CD1c-positive myeloid dendritic cell (primary cell): ENCODE results near the gene AKT3.

Experiments
- DNase-seq: peaks from one replicate; pipeline ENCODE4 v3.0.0-alpha.2; 2016; ENCODE audit errors: extremely low spot score

Gene AKT3

DNA sequence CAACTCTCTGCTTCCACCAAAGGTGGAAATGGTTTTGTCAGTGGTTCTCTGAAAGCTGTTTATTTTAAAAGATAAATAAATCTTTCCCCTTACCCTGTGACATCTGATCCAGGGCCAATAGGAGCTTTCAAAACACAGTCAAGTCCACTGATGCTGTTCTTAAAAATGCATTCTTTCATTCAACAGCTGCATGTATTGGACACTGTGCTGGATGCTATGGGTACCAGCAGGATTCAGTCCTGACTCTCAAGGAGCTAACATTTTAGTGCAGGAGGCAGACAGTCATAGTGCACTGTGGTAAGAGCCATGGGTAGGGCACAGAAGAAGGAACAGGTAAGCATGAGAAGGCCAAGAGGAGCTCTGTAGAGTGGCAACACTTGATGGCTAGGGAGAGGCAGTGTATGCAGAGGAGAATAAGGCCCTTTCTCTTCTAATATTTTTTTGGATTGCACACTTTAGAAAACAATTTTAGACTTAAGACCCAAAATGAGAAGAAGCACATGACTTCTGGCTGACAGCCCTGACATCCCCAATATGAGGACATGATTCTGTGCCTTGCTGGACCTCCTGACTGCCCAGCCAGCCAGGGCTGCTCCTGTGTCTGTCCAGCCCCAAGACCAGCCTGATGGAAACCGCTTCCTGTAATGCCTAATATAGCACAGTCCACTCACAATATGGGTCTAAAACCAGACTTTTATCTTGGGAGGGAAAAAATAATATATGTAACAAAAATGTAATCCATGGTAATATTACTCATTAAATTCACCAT is 386.9 kb downstream of the AKT3 start:
- DNase-seq = no peak

DNA sequence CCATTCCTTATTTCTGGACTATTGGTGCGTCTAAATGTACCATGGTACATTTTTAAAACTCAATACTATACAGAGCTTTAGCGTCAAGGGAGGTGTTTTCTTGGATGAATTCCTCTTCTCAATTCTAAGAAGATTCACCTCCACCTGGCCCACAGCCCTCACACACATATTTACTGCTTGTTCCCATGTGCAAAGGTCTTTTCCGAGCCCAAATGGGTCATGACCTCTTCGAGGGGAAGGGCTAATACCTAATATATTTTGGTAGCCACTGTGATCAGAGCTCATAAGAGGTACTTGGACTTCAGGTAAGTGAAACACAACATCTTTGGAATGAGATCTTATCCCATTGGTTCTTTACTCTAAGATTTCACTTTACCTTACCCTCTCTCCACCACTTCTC is 388.3 kb downstream of the AKT3 start:
- no peak for DNase-seq

DNA sequence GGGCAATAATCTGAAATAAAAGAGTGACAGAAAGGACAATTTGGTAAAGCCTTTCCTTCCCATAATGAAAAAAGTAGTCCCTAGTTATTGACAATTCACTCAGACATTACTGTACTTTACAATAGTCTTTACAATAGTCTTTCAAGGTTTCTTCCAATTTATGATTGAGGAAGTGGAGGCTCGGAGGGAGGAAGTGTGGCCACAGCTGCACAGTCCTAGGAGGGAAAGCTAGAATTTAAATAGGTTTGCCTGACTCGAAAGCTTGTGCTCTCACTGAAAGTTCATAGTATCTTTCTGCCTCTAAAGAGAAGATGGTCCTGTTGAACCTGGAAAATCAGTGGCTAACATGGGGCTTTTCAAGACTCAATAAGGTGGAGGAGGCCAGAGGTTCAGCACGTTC is 391.0 kb downstream of the AKT3 start:
- peak; percentile 42 for DNase-seq

DNA sequence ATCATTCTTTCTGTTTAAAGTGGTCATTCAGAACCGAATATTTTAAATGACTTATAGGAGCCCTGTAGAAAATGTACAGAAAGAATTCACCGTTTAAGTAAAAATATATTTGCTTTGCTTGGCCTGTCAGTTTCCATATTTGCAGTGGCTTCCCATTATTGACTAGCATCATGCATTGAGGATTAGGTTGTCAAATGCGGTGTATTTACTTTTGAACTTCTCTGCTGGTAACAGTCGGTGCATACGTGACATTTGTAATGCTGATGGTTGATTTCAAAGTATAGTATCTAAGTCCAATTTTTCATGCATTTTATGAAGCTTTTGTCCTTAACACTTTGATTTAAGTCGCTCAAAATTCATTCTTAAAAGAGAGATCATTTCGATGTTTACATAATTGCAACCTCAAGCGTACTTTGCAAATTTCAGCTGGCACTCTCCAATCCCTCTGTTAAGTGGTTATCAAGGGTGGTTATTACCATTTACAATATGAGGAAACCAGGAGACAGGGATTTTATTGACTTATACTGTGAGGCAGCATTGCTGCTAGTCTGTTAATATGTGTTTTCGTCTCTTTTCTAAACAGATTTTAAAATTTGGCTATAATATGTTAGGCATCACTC is 392.6 kb downstream of the AKT3 start:
- DNase-seq = no peak

DNA sequence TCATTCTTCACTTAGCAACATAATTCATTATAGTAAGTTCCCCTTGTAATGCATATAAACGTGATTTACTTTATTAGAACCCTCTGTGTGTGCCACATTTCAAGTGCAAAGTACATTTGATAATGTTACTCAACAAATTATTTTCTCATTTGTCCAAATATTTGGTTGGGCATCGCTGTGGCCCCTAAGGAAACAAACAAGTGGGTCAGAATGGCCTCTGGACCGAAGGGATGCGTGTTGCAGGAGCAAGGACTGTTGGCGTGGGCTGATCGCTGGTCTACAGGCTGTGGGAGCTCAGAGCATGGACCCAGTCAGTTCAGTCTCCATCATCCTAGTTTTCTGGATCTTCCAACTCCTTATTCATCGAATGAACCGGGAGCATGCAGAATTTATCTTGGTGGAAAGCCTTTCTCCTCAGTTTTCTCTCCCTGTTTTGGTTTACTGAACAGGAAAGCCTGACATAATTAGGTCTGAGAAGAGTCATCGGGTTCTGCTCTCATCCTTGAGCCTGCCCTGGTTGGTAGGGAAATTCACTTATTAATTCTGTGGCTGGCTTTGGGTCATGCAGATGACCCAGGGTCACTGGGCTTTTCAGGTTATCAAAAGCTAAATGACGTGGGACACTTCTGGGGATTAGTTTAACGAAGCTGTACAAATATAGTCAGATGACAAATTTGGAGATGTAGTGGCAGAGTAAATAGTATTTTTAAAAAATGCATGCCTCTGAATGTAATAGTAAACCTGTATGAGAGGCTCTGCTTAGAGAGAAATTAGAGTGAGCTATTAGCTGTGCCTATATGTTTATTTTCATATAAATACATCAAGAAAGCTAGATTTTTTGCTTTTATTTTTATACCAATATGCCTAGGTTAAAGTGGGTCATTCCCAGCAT is 394.0 kb downstream of the AKT3 start:
- no peak for DNase-seq

DNA sequence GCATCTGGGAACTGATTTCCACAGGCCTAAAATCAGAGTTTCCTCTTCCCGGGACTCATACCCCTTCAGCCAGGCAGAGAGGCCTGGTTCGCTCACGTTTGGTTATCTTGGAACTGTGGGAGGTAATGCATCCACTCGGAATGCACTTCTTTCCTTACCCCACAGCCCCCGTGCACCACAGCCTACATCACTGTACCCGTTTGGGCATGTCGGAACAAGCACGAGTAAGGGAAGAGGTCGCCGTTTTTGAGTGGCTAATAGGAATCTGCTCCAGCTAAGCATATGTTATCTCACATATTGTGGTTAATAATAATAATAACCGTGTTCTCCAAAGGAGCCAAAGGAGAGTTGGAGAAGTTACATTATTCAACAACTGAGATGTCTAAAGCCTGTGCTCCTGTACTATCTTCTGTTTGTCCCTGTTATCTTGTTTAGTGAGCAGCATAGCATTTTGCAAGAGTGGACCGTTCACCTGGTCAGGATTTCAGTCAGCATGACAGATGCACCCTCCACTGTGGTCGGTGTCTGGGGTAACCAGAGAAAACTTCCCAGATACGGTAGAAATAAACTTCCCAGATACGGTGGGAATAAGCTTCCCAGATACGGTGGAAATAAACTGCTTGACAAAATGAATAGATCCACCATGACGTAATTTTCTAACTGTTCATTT is 395.6 kb downstream of the AKT3 start:
- DNase-seq = no peak

DNA sequence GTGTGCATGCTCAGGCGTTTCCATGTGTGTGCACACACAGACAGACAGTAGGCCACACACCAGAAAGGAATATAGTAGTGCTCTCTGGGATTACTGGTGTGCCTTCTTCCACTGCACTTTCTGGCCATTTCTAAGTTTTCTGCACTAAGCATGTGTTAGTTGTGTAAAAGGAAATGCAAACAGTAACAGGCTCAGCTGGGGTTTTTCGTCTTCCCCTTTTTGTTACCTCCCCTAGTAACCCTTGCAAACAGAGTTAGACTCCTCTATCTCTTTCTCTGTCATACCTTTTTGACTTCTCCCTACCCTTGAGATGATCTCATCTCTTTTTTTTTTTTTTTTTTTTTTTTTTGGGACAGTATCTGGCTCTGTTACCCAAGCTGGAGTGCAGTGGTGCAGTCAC is 398.0 kb downstream of the AKT3 start:
- peak; percentile 25 for DNase-seq

DNA sequence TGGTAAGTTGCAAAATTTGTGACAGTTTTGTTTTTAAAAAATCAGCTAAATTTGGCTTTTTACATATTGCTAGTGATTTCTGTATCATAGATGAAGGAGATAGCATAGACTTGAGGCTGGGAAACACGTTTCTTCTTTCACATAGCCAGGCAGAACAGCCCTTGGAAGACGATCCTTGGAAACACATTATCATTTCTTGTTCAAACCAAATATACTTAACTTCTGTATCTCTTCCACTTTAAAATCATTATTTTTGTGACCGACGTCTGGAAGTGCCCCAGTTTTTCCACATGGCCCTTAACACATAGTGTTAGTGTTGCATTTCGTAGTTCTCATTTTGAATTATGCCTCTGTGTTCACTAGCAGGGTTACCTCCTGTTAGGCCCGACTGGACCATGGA is 400.7 kb downstream of the AKT3 start:
- no peak for DNase-seq

DNA sequence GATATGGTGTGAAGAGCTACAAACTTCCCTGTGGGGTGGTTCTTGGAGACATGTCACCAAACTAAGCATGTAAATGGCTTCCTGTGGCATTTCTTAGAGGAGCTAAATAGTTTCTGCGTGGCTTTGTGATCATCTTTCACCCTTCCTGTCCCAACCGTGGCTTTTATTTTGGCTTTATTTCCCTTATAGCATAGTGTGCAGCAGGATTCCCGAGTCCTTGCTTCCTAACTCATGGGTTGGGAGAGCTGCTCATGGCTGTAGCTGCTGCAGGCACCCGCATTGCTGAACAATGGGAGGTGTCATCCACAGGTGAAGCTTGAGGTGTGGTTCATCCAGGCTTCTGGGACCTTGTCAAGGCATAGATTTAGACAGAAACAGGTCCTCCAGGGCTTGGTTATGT is 402.2 kb downstream of the AKT3 start:
- no peak for DNase-seq

DNA sequence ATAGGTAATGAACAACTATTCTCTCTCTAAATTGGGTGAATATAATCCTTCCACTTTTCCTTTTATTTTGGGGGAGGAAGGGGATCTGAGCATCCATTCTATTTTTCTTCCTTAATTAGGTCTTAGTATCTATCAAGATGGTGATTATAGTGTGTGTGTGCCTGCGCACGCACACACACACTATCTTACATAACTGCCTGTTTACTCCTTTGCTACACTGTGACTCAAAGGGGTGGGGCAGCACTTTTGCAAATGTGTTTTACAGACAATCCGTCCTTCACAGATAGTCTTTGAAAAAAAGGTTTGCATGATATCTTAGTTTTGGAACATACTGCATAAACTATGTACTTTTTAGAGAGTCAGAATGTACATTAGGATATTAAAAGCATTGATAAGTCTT is 402.7 kb downstream of the AKT3 start:
- peak; percentile 15 for DNase-seq

DNA sequence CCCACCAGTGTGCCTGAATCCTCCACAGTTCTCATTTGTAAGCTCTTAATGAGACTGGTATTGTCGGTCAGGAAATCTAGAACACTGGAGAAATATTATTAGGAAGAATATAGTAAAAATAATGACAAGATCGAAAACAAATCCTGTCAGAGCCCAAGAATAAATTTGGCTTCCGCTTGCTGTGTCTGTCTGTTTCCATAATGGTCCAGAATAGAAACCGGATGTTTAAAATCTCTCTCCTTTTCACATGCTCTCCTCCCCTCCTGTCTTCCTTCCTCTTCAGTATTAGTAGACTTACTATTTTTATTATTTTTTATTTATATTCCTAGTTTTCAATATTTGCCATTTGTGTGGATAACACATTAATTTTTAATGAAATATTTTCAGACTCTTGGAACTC is 406.5 kb downstream of the AKT3 start:
- DNase-seq = no peak

DNA sequence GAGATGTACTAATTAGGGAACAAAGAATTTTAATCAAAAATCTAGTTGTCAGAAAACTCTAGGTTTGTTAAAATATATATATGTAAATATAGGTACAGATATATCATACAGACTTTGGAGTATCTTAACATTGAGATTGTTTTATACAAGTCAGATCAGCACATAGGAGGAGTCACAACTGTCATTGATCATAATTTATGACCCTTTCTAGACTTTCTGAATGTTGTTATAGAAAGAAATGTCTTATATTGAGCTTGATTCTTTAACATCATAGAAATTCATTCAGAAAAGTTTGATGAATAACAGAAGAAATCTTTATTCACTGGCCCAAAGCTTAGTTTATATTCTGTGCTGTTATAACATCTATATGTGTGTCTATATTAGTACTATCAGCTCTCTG is 408.4 kb downstream of the AKT3 start:
- no peak for DNase-seq

DNA sequence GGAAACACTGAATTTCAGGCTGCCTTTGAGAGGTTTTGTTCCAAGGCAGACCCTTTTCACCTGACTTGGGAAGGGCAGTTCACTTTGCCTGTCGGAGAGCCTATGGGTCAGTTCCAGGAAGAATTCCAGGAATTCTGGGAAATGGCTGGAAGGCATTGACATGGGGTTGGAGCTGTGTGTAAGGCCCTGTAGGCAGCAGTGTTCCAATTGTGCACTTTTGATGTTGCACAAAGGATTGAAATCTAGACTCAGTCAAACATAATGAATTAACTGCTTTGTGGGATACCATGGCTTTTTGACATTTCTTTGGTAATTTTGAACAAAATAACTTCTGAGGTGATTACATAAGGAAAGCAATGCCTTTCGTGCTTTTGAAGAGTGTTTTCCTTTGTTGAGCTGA is 409.6 kb downstream of the AKT3 start:
- DNase-seq = no peak

DNA sequence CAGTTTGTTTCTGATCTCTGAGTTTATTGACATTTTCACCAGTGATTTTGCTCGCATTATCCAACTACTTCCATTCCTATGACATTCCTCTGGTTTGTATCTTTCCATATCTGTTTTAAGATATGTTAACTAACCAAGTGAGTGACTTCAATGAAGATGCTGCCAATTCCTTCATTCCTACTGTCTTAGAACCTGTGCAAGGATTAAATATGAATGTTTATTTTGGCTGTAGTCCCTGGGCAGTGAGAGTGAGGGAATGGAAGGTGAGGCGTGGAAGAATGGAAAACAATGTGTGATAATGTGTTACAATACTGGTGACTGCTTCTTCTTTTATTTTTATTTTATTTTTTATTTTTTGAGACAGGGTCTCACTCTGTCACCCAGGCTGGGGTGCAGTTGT is 411.2 kb downstream of the AKT3 start:
- no peak for DNase-seq
